GM21381 (cell line): ENCODE data around the gene IRF9.

Source experiments
- ATAC-seq: cut with Tn5 transposase; IDR thresholded peaks from one replicate; pipeline ENCODE4 v1.9.1; 2021; ENCODE audit warnings: mild to moderate bottlenecking, moderate library complexity; ENCODE audit not compliant: unreplicated experiment

The IRF9 gene

DNA sequence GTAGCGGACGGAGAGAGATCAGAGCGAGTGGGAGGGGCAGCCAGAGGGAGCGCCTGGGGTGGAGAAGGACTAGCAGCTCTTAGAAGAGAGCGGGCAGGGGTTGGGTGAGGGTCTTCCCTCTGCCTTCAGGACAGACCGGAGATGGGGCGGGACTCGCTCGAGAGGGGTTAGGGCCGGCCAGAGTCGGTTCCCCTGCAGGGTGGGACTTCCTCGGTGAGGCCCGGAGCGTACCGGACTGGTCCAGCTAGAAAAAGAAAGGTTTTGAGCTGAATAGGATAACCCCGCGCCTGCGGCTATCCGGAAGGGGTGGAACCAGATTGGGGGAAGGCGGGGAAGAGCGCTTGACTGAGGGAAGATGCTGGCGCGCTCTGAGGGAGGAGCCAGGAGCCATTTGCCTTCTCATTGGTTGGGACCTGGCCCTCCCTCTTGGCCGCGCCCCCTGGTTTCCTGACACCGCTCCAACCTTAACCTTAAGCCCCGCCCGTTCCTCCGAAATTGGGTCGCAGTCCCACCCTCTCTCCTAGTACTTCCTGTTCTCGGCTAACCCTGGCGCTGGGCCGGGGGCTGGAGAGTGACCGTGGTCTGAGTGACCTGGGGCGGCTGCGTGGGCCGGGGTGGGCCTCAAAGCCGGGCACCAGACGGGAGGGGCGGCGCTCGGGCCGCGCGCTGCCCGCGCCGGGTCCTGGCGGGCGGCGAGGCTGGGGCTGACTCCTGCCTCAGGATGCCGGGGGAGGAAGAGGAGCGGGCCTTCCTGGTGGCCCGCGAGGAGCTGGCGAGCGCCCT, 13.9 kb upstream of the IRF9 start, which contains the start of gene RNF31:
Gene RNF31, plus strand, starts transcription at position 521 of the 783 bp plus-strand sequence. Its CDS starts 201 bp downstream, at position 722.
- peak; percentile 72 for ATAC-seq

DNA sequence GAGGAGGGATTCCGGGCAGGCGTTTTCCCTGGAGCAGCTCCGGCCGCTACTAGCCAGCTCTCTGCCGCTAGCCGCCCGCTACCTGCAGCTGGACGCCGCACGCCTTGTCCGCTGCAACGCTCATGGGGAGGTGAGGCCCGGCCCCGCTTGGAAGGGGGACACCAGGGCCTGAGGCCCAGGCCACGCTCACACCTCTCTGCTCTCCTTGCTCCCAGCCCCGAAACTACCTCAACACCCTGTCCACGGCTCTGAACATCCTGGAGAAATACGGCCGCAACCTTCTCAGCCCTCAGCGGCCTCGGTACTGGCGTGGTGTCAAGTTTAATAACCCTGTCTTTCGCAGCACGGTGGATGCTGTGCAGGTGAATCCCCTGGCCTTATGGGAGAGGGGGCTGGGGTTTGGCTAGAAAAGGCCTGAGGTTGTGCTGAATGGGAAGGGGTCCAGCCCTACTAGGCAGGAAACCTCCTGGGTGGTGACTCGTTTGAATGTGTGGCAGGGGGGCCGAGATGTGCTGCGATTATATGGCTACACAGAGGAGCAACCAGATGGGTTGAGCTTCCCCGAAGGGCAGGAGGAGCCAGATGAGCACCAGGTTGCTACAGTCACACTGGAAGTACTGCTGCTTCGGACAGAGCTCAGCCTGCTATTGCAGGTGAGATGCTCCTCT, 13.2 kb upstream of the IRF9 start:
- no peak for ATAC-seq

DNA sequence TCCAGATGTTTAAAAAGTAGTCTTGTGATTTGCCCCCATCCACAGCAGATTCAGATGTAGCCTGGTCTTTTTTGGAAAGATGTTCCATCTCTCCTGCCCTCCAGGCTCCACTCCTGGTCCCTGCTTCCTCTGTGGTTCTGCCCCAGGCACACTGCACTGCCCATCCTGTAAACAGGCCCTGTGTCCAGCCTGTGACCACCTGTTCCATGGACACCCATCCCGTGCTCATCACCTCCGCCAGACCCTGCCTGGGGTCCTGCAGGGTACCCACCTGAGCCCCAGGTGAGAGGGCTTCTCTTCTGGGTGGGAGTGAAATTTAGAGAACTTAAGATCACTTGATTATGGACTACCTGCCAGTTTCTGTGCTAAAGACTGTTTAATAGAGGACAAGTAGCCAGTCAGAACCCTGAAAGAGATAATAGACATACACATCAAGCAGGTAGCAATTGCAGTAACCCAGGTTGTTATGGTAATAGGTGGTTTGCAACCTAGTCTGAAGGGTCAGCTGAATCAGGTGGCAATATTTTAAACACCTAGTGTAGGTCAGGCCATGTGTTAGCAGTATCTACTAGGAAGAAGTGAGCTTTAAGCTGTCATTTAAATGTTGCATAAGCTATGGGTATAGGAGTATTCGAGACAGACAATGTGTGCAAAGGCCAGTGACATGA, 11.6 kb upstream of the IRF9 start:
- no peak for ATAC-seq

DNA sequence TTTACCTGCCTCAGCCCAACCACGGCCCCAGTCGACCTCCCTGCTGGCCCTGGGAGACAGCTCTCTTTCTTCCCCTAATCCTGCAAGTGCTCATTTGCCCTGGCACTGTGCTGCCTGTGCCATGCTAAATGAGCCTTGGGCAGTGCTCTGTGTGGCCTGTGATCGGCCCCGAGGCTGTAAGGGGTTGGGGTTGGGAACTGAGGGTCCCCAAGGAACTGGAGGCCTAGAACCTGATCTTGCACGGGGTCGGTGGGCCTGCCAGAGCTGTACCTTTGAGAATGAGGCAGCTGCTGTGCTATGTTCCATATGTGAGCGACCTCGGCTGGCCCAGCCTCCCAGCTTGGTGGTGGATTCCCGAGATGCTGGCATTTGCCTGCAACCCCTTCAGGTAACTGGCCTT, 11.0 kb upstream of the IRF9 start:
- ATAC-seq, result no peak

DNA sequence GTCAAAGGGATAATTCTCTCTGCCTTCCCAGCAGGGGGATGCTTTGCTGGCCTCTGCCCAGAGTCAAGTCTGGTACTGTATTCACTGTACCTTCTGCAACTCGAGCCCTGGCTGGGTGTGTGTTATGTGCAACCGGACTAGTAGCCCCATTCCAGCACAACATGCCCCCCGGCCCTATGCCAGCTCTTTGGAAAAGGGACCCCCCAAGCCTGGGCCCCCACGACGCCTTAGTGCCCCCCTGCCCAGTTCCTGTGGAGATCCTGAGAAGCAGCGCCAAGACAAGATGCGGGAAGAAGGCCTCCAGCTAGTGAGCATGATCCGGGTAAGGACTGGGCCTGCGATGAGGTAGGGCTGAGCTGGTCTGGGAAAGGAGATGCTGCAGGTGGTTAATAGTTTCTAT, 10.5 kb upstream of the IRF9 start:
- ATAC-seq, result no peak

DNA sequence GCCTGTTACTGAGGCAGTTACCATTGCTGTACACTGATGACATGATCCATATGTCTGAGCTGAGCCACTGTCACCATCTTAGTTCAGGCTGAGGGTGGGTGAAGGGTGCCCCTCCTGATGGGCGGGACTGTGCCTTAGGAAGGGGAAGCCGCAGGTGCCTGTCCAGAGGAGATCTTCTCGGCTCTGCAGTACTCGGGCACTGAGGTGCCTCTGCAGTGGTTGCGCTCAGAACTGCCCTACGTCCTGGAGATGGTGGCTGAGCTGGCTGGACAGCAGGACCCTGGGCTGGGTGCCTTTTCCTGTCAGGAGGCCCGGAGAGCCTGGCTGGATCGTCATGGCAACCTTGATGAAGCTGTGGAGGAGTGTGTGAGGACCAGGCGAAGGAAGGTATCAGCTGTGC, 10.1 kb upstream of the IRF9 start:
- ATAC-seq, result no peak

DNA sequence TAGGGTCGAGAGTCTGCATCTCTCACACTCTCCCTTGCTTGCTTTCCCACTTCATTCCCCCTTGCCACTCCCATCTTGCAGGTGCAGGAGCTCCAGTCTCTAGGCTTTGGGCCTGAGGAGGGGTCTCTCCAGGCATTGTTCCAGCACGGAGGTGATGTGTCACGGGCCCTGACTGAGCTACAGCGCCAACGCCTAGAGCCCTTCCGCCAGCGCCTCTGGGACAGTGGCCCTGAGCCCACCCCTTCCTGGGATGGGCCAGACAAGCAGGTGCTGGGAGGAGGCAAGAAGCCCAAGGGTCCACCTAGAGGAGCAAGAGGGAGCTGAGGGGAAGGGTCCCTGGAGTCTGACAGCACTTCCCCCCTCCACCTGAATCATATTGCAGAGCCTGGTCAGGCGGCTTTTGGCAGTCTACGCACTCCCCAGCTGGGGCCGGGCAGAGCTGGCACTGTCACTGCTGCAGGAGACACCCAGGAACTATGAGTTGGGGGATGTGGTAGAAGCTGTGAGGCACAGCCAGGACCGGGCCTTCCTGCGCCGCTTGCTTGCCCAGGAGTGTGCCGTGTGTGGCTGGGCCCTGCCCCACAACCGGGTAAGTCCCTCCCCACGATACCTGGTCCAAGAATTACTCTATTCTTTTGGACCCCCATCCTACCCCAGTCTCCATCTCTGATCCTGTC, 9.5 kb upstream of the IRF9 start:
- no peak for ATAC-seq

DNA sequence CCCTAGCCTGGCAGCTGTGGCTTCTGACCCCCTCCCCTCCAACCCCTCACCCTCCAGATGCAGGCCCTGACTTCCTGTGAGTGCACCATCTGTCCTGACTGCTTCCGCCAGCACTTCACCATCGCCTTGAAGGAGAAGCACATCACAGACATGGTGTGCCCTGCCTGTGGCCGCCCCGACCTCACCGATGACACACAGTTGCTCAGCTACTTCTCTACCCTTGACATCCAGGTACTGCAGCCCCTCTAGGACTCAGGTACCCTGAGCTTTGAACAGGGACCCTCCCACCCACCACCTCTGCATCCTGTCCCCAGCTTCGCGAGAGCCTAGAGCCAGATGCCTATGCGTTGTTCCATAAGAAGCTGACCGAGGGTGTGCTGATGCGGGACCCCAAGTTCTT, 6.0 kb upstream of the IRF9 start:
- ATAC-seq, result no peak

DNA sequence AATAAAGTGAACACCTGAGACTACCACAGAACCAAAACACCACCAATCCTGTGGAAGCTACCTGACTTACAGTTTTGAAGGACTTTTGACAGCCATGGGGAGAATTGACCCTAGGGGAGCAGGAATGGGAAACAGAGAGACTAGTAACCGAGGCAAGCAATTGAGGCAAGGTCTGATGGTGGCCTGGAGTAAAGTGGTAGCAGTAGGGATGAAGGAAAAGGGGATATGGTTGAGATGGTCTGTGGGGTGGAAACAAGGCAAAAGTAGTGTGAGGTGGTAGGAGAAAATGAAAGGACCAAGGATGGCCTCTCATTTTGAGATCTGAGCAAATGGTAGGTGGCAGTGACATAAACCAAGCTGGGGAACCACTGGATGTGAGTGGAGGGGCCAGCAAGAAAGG, 4.2 kb upstream of the IRF9 start:
- no peak for ATAC-seq

DNA sequence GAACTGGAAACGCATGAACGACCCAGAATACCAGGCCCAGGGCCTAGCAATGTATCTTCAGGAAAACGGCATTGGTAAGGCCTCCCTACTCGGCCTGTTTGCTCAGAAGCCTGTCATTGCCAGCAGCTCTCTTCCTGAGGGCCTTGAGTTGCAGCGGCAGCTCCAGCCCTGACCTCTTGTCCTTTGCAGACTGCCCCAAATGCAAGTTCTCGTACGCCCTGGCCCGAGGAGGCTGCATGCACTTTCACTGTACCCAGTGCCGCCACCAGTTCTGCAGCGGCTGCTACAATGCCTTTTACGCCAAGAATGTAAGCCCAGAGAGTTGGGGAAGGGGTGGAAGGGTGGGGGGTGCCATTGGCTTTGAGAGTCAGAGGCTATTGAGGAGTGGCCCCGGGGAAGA, 3.7 kb upstream of the IRF9 start:
- ATAC-seq, result no peak

DNA sequence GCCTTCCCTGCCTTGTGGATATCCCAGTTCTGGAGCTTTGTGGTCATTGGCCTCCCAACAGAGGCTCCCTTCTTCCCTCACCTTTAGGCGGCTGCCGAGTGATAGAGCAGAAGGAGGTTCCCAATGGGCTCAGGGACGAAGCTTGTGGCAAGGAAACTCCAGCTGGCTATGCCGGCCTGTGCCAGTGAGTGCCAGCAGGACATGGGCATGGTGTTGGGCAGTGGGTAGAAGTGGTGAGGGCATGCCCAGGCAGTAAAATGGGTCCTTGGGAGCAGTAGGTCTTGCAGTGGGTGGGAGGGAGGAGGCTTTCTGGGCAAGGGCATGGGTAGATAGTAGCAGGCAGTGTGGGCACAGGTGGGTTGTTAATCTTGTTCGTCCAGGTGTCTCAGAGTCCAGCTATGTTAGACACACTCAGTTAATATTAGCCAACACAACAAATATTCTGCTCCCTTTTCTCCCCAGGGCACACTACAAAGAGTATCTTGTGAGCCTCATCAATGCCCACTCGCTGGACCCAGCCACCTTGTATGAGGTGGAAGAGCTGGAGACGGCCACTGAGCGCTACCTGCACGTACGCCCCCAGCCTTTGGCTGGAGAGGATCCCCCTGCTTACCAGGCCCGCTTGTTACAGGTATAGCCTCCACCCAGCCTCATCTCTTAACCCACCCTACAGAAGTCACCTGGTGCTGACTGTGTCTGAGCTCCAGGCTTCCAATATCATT, 1.1 kb upstream of the IRF9 start:
- ATAC-seq, result no peak

DNA sequence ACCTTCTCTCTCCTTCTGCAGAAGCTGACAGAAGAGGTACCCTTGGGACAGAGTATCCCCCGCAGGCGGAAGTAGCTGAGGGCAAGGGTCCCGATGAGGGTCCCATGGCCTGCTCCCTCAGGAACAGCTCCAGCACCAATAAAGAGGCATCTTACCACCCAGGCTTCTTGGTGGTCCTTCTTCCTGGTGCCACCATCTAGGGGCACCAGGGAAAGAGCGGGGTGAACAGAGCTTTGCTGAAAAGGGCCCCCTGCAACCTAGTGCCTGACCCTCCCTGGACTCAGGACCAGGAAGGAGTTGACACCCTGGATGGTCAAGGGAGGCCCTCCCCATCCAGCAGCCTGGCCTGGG, 591 bp upstream of the IRF9 start:
- ATAC-seq, result no peak

DNA sequence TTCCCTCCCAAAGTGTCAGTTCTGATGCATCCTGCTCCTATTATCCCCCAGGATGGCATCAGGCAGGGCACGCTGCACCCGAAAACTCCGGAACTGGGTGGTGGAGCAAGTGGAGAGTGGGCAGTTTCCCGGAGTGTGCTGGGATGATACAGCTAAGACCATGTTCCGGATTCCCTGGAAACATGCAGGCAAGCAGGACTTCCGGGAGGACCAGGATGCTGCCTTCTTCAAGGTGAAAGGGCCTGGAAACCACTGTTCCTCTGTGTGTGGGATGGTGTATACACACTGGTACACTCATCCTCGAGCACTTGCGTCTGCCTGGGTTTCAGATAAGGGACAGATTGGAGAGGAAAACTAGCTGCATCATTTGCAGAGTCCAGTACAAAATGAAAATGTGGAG, 1.0 kb downstream of the IRF9 start:
- no peak for ATAC-seq

DNA sequence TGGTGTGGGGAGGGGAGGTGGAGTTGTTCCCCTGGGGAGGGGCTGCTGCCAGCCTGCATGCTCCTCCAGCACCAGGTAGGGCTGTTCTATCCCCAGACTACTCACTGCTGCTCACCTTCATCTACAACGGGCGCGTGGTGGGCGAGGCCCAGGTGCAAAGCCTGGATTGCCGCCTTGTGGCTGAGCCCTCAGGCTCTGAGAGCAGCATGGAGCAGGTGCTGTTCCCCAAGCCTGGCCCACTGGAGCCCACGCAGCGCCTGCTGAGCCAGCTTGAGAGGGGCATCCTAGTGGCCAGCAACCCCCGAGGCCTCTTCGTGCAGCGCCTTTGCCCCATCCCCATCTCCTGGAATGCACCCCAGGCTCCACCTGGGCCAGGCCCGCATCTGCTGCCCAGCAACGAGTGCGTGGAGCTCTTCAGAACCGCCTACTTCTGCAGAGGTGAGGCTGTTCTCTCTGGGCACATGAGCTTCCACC, 3.5 kb downstream of the IRF9 start:
- no peak for ATAC-seq

DNA sequence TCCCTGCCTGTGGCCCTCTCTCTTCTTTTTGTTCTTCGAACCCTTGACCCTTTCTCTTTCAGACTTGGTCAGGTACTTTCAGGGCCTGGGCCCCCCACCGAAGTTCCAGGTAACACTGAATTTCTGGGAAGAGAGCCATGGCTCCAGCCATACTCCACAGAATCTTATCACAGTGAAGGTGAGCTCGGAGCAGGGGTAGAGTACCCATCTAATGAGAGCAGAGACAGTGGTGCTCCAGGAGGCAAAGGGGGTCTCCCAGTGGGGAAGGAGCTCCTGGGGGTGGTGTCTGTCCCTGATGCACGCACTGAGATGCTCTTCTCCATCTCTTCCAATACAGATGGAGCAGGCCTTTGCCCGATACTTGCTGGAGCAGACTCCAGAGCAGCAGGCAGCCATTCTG, 4.7 kb downstream of the IRF9 start:
- no peak for ATAC-seq

DNA sequence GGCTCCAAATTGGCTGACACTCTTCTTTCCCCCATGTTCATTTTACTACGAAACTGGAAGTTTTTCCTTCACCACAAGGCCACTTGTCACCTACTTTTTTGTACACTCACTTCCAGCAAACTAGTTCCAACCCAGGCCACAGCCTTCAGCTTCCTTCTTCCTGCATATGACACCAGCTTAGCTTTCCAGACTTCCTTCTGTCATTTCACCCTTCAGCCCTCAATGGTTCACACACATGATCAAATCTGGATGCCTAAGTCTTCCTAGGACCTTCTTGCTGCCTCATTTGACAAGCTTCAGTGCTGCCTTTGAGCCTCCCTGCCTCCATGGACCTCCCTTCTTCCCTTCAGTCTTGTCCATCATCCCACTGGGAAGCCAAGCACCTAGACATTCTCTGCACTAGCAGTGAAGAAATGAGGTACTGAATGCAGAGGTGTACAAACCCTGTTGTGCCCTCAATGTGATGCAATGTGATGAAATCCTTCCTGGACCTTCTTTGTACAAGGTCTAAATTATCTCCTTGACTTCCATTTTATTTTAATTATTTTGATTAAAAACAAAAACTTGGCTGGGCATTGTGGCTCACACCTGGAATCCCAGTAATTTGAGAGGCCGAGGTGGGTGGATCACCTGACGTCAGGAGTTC, 6.5 kb downstream of the IRF9 start:
- no peak for ATAC-seq

DNA sequence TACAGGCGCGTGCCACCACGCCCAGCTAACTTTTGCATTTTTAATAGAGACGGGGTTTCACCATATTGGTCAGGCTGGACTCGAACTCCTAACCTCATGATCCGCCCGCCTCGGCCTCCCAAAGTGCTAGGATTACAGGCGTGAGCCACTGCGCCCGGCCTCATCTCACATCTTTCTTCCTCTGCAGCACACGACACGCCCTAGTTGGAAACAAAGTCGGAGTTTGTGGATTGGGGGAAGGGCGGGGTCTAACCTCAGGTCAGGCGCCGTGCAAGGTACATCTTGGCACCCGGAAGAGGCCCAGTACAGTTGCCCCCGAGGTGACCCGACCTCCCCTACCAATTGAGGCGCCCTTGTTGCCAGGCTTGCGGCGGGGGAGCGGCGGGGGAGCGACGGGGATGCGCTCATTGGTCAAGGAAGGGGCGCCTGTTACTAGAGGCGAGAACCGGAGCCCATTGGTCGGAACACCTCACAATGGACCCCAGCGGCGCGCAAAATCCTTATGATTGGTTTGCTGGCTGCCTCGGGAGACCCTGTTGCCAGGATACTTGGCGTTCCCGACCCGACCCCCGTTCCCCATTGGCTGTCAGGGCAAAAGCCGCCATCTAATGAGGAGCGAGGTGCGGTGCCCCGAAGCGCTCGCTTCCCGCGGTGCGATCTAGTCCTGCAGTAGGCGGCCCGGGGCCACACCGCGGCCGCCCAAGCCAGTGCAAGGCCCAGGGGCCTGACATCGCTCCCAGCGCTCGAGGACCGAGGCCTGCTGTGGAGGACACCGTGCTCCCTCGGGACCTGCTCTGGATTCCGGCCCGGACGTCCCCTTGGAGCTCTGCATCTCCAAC, 10.6 kb downstream of the IRF9 start, which contains the start of gene REC8:
Gene REC8, plus strand, starts transcription at position 659 of the 839 bp plus-strand sequence. CDS start 473 bp downstream, outside the sequence.
- ATAC-seq, result peak; percentile 75

DNA sequence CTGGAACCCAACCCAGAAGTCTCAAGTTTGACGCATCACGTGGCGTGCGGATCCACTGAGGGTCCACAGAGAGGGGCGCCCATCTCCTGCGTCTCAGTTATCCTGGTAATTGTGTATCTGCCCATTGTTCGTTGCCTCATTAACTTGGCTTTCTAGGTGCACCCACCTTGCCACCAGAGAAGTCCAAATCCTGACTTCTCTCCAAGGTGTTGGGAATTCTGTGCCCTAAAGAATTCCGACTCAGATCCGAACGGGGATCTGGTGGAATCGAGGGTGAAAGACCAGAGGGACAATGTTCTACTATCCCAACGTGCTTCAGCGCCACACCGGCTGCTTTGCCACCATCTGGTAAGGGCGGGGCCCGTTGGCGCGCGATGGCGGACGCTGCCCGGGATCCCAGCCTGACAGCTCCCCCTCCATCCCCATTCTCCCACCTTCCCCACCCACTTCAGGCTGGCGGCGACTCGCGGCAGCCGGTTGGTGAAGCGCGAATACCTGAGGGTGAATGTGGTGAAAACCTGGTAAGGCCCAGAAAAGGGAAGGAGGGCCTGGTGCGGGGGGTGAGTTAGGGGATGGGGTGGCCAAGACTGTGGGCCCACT, 11.3 kb downstream of the IRF9 start:
- no peak for ATAC-seq

DNA sequence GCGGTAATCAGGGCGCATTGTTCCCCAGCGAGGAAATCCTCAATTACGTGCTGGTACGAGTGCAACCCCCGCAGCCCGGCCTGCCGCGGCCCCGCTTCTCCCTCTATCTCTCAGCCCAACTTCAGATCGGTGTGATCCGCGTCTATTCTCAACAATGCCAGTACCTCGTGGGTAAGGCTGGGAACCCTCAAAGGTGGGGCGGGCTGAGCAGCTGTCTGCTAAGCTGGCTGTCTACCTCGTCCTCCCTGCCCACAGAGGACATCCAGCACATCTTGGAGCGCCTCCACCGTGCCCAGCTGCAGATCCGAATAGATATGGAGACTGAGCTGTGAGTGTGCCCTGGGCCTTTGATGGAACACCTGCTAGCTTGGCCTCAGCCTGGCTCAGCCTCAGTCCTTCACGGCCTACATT, 11.8 kb downstream of the IRF9 start:
- no peak for ATAC-seq
